GM12878 (cell line): ENCODE data around the gene GID4.

Source experiments
- CTCF ChIP-seq, 3 experiments: IDR thresholded peaks in 2 of 3; conservative IDR thresholded peaks in 1 of 3; 2 replicates each; pipeline ENCODE4 v1.5.1; 2011; ENCODE audit warnings: low read depth in 3 of 3, low read length in 3 of 3, mild to moderate bottlenecking in 3 of 3, control low read depth in 2 of 3, moderate library complexity in 2 of 3, inconsistent platforms in 1 of 3, mixed read lengths in 1 of 3; ENCODE audit not compliant: control insufficient read depth in 2 of 3, insufficient read depth in 1 of 3; ENCODE audit errors: extremely low read depth in 1 of 3
- HSF1 ChIP-seq: fragments of 150-350 bp; IDR thresholded peaks from 2 replicates; pipeline ENCODE4 v1.6.1; 2014; ENCODE audit warnings: mild to moderate bottlenecking, low read depth, low read length
- MTA2 ChIP-seq: fragments of 450-650 bp; IDR thresholded peaks from 2 replicates; pipeline ENCODE4 v1.6.1; 2016; ENCODE audit warnings: low read depth, mild to moderate bottlenecking, moderate library complexity
- NRF1 ChIP-seq: conservative IDR thresholded peaks from 2 replicates; pipeline ENCODE4 v1.6.1; 2011; ENCODE audit warnings: mild to moderate bottlenecking, low read depth, low read length, improper control_type of control experiment
- POLR2A ChIP-seq: IDR thresholded peaks from 2 replicates; pipeline ENCODE4 v1.6.1; 2011; ENCODE audit warnings: low read depth, mild to moderate bottlenecking, low read length
- RAD21 ChIP-seq: IDR thresholded peaks from 2 replicates; pipeline ENCODE4 v1.6.1; 2011; ENCODE audit warnings: mild to moderate bottlenecking, low read depth, low read length, moderate library complexity; ENCODE audit not compliant: insufficient read depth
- RAD51 ChIP-seq: fragments of 450-650 bp; IDR thresholded peaks from 2 replicates; pipeline ENCODE4 v1.6.1; 2016; ENCODE audit warnings: moderate library complexity, mild to moderate bottlenecking, inconsistent platforms
- RELA ChIP-seq: fragments of 450-650 bp; IDR thresholded peaks from 2 replicates; pipeline ENCODE4 v1.8.0; 2014; ENCODE audit warnings: borderline replicate concordance; ENCODE audit not compliant: partially characterized antibody
- RELB ChIP-seq: fragments of 450-650 bp; IDR thresholded peaks from 2 replicates; pipeline ENCODE4 v1.6.1; 2017; ENCODE audit warnings: low read depth, mild to moderate bottlenecking, moderate library complexity
- RFX5 ChIP-seq: IDR thresholded peaks from 2 replicates; pipeline ENCODE4 v1.6.1; 2011; ENCODE audit warnings: low read depth, low read length, improper control_type of control experiment
- SPI1 ChIP-seq: IDR thresholded peaks from 2 replicates; pipeline ENCODE4 v1.6.1; 2011; ENCODE audit warnings: low read depth, mild to moderate bottlenecking, low read length, moderate library complexity, borderline replicate concordance; ENCODE audit not compliant: insufficient read depth
- TCF12 ChIP-seq: IDR thresholded peaks from 2 replicates; pipeline ENCODE4 v1.6.1; 2011; ENCODE audit warnings: low read depth, mild to moderate bottlenecking, low read length
- YBX1 ChIP-seq: fragments of 450-650 bp; IDR thresholded peaks from 2 replicates; pipeline ENCODE4 v1.6.1; 2016; ENCODE audit warnings: antibody characterized with exemption

- TF ChIP-seq RAD21 = no peak
- TF ChIP-seq CTCF (IDR thresholded peaks at IDR 0.05 in 2 of 3, conservative IDR thresholded peaks at IDR 0.05 in 1 of 3; ENCODE audit: control insufficient read depth in 2 of 3, extremely low read depth in 1 of 3, insufficient read depth in 1 of 3, low read depth in 3 of 3, low read length in 3 of 3) = no peak
- no peak for TF ChIP-seq RFX5
- no peak for TF ChIP-seq TCF12
- TF ChIP-seq NRF1 = no peak
- no peak for TF ChIP-seq RELA
- no peak for TF ChIP-seq POLR2A
- TF ChIP-seq MTA2 = no peak
- no peak for TF ChIP-seq YBX1
- TF ChIP-seq RAD51 = no peak
- no peak for TF ChIP-seq HSF1
- no peak for TF ChIP-seq RELB
- TF ChIP-seq SPI1 = no peak
Measured at GRCh38 chr17:17993852-17994251, 45.4 kb upstream of the GID4 start.
